CD4-positive, alpha-beta T cell (primary cell): ENCODE data around the gene SCFD2. TPM values are rescaled to one million over a fixed set of nuclear protein-coding genes. Genes with fewer than 3 reads are reported as not detected.

Source experiments
- ATAC-seq: fragments of 200-7000 bp; cut with Tn5 transposase; one replicate; pipeline ENCODE4 v1.10.0; 2022; ENCODE audit warnings: mild to moderate bottlenecking; ENCODE audit not compliant: poor library complexity
- CTCF ChIA-PET: fragments of 350-600 bp; sonication (Branson Sonifier 250); formaldehyde crosslinking; loops from one replicate; lab custom pipeline; 2021; ENCODE audit warnings: antibody characterized with exemption, inconsistent platforms; lab: Charles Lee
- POLR2A ChIA-PET: fragments of 350-600 bp; sonication (Branson Sonifier 250); formaldehyde crosslinking; loops from one replicate; lab custom pipeline; 2021; ENCODE audit warnings: antibody characterized with exemption, inconsistent platforms; lab: Charles Lee
- DNase-seq, 14 experiments: peaks; one replicate each; pipeline ENCODE4 v3.0.0-alpha.2; 2013 to 2020; ENCODE audit warnings: mixed read lengths in 2 of 14
- H3K27ac ChIP-seq, 2 donors: one replicate each; pipeline versions ENCODE4 v1.5.1 to v1.7.0; 2013; ENCODE audit warnings: low read length in 2 of 2, low read depth in 1 of 2, mild to moderate bottlenecking in 1 of 2
- H3K27me3 ChIP-seq, 2 experiments: 1 replicate in 1 of 2; 2 replicates in 1 of 2; pipeline versions ENCODE4 v1.6.1 to v1.7.0; 2013; ENCODE audit warnings: low read length in 2 of 2, control low read depth in 1 of 2, mild to moderate bottlenecking in 1 of 2, moderate library complexity in 1 of 2; ENCODE audit not compliant: insufficient read depth in 2 of 2, control insufficient read depth in 1 of 2
- H3K36me3 ChIP-seq: one replicate; pipeline ENCODE4 v1.6.1; 2013; ENCODE audit warnings: low read length, control low read depth; ENCODE audit not compliant: insufficient read depth
- H3K4me1 ChIP-seq: one replicate; pipeline ENCODE4 v1.6.1; 2013; ENCODE audit warnings: low read length, control low read depth; ENCODE audit not compliant: insufficient read depth
- H3K4me3 ChIP-seq: one replicate; pipeline ENCODE4 v1.5.1; 2013; ENCODE audit warnings: mild to moderate bottlenecking, low read length, moderate library complexity
- H3K9me3 ChIP-seq, 2 experiments: 1 replicate in 1 of 2; 2 replicates in 1 of 2; pipeline versions ENCODE4 v1.6.1 to v1.7.0; 2013; ENCODE audit warnings: low read length in 2 of 2, mild to moderate bottlenecking in 2 of 2, control low read depth in 1 of 2, moderate library complexity in 1 of 2; ENCODE audit not compliant: control insufficient read depth in 1 of 2, insufficient read depth in 1 of 2
- H3K27ac Mint-ChIP-seq: one replicate; pipeline ENCODE4 v1.8.0; 2020; ENCODE audit warnings: mixed read lengths
- H3K27me3 Mint-ChIP-seq: one replicate; pipeline ENCODE4 v1.8.0; 2021; ENCODE audit warnings: mixed read lengths
- H3K36me3 Mint-ChIP-seq: one replicate; pipeline ENCODE4 v1.8.0; 2021; ENCODE audit warnings: low read depth, mixed read lengths
- H3K4me1 Mint-ChIP-seq: one replicate; pipeline ENCODE4 v1.8.0; 2021; ENCODE audit warnings: low read depth, mixed read lengths
- H3K4me3 Mint-ChIP-seq: one replicate; pipeline ENCODE4 v1.8.0; 2020; ENCODE audit warnings: mild to moderate bottlenecking, mixed read lengths
- H3K9me3 Mint-ChIP-seq: one replicate; pipeline ENCODE4 v1.8.0; 2020; ENCODE audit warnings: mixed read lengths
- intact Hi-C, 2 experiments: fragments of 100-400 bp; cut with DNase I in 1 of 2; cut with micrococcal nuclease in 1 of 2; formaldehyde crosslinking; loops; one replicate each; pipeline versions ENCODE4 v1.15.1 to v1.9.0; 2023 to 2025; cut with DNase I, micrococcal nuclease
- total RNA-seq, 174 experiments: library from RNA in 2 of 174; stranded (reverse) in 2 of 174; gene quantifications; one replicate each; pipeline ENCODE4 v1.2.3 and lab custom pipeline; 2021 to 2026
- TF ChIP-seq, protein P1 (sequence below): fragments of 200-600 bp; IDR thresholded peaks from one replicate; pipeline ENCODE4 v1.8.0; 2022; ENCODE audit warnings: antibody characterized with exemption, mild to moderate bottlenecking

The SCFD2 gene
- total RNA-seq, 2 experiments from 2014 or later: 15.4 to 17.6 TPM

DNA sequence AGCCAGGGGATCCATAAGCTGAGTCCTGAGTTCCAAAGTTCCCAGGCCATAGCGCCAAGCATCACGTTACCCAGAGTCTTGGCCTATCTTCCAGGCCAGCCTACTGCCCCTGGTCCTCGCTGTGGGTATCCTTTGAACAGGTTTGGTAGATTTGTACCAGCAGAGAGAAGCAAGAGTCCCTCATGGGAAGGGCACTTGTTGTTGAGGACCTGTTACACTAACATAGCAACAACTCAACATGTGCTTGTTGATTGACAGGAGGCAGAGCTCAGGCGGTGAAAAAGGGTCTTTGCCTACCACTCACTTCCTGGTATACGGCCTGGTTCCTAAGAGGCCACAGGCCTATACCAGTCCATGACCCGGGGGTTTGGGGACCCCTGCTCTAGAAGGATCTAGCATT lies 365.3 kb downstream of the SCFD2 start:
- ChIA-PET CTCF (no interaction called here), POLR2A (no interaction called here)
- H3K9me3 Mint-ChIP-seq: no peaks in the 10 kb centered on the region
- no peak overlapping the region for H3K4me3 Mint-ChIP-seq
- no peaks in the 10 kb centered on the region for H3K27me3 Mint-ChIP-seq
- H3K4me1 Mint-ChIP-seq: no peaks in the 10 kb centered on the region
- no peaks in the 10 kb centered on the region for H3K9me3 ChIP-seq
- no peaks in the 10 kb centered on the region for H3K27me3 ChIP-seq
- peaks cover 1% of the 10 kb centered on the region for H3K36me3 Mint-ChIP-seq
- H3K27ac ChIP-seq: no peak overlapping the region
- H3K4me1 ChIP-seq: no peaks in the 10 kb centered on the region
- no peak for ATAC-seq
- no peak for DNase-seq
- no peak overlapping the region for H3K4me3 ChIP-seq
- TF ChIP-seq, protein P1, sequence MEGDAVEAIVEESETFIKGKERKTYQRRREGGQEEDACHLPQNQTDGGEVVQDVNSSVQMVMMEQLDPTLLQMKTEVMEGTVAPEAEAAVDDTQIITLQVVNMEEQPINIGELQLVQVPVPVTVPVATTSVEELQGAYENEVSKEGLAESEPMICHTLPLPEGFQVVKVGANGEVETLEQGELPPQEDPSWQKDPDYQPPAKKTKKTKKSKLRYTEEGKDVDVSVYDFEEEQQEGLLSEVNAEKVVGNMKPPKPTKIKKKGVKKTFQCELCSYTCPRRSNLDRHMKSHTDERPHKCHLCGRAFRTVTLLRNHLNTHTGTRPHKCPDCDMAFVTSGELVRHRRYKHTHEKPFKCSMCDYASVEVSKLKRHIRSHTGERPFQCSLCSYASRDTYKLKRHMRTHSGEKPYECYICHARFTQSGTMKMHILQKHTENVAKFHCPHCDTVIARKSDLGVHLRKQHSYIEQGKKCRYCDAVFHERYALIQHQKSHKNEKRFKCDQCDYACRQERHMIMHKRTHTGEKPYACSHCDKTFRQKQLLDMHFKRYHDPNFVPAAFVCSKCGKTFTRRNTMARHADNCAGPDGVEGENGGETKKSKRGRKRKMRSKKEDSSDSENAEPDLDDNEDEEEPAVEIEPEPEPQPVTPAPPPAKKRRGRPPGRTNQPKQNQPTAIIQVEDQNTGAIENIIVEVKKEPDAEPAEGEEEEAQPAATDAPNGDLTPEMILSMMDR: no peak
- H3K36me3 ChIP-seq: no peaks in the 10 kb centered on the region
- intact Hi-C loops: no loop called here
- H3K27ac Mint-ChIP-seq: no peak overlapping the region

DNA sequence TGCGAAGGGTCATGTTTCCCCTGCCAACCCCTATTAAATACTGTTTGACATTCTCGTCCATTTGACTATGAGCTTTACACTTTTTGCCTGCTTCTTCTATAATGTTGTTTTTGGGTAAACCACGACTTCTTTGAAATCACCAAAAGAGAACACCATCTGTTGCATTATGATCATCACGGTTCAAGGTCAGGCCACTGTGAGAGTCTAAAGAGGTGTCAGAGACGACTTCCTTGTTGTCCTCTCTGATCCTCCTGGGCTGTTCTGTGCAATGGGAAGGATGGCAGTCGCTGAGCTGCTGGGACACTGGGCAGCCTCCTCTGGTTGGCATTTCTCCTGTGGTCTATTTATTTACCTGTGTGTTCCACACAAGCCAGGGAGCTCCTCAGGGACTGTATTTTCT lies 366.2 kb downstream of the SCFD2 start:
- Histone ChIP-seq H3K27me3 (no peaks in the 10 kb centered on the region), H3K9me3 (no peaks in the 10 kb centered on the region), H3K36me3 (no peaks in the 10 kb centered on the region), H3K4me1 (no peaks in the 10 kb centered on the region), H3K27ac (no peak overlapping the region), H3K4me3 (no peak overlapping the region)
- Mint-ChIP-seq H3K9me3 (no peaks in the 10 kb centered on the region), H3K27me3 (no peaks in the 10 kb centered on the region), H3K4me3 (no peak overlapping the region), H3K27ac (no peak overlapping the region), H3K36me3 (peaks cover 4% of the 10 kb centered on the region), H3K4me1 (no peaks in the 10 kb centered on the region)
- no peak for DNase-seq
- ATAC-seq: no peak
- TF ChIP-seq, protein P1: no peak
- ChIA-PET CTCF (no interaction called here), POLR2A (no interaction called here)
- intact Hi-C loops: no loop called here

DNA sequence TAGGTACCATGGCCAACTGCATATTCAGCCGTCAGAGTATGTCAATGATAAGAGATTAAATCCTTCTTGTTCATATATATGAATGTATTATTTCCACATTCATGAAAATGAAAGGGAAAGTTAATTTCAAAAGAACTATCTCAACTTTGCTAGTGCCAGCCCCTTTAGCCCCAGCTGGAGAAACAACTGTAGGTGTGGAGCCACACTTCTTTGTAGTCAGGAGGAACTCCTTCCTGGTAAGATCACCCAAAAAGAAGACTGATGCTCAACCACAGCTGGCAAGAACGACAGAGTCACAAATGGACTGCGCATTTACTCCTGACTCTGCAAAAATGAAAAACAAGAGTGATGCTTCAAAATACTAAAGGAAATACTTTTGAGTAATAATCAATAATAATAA lies 367.4 kb downstream of the SCFD2 start:
- TF ChIP-seq, protein P1: no peak
- H3K4me1 Mint-ChIP-seq: no peaks in the 10 kb centered on the region
- no peaks in the 10 kb centered on the region for H3K27me3 Mint-ChIP-seq
- Histone ChIP-seq H3K4me1 (no peaks in the 10 kb centered on the region), H3K4me3 (no peak overlapping the region), H3K27me3 (no peaks in the 10 kb centered on the region), H3K27ac (no peak overlapping the region), H3K9me3 (peaks cover 0 to 3% of the 10 kb centered on the region in 2 experiments), H3K36me3 (no peaks in the 10 kb centered on the region)
- CTCF ChIA-PET: no interaction called here
- H3K9me3 Mint-ChIP-seq: no peaks in the 10 kb centered on the region
- DNase-seq: no peak
- H3K27ac Mint-ChIP-seq: no peak overlapping the region
- no peak overlapping the region for H3K4me3 Mint-ChIP-seq
- H3K36me3 Mint-ChIP-seq: peaks cover 4% of the 10 kb centered on the region
- no peak for ATAC-seq
- intact Hi-C loops: no loop called here
- POLR2A ChIA-PET: no interaction called here
